NCI-H446 treated with DMSO at 0.1 percent for 48 hours (cell line): Measurements from ENCODE around the gene HPX.
A peak's percentile ranks its signal among the peaks of the same experiment; 100 is the strongest.

ENCODE experiments used
- DNase-seq: peaks from one replicate; lab custom pipeline; 2025; lab: John Stamatoyannopoulos, UW

The HPX gene

GRCh38 chr11:6440906-6441358, at the start of gene HPX:
Gene HPX, minus strand, starts transcription at chr11:6440987. Its CDS starts 24 bp downstream, at chr11:6440963.
- no peak for DNase-seq

GRCh38 chr11:6489306-6489705, 48.5 kb upstream of the HPX start:
- DNase-seq: no peak

- DNase-seq: no peak
Observed at GRCh38 chr11:6488821-6489220, 48.0 kb upstream of the HPX start.

GRCh38 chr11:6488342-6488741, 47.6 kb upstream of the HPX start:
- no peak for DNase-seq

GRCh38 chr11:6486938-6487337, 46.2 kb upstream of the HPX start:
- no peak for DNase-seq

GRCh38 chr11:6486256-6486655, 45.5 kb upstream of the HPX start:
- DNase-seq: no peak

GRCh38 chr11:6485661-6486060, 44.9 kb upstream of the HPX start:
- DNase-seq: no peak

- no peak for DNase-seq
Observed at GRCh38 chr11:6483015-6483414, 42.2 kb upstream of the HPX start.

- no peak for DNase-seq
Observed at GRCh38 chr11:6482441-6482840, 41.7 kb upstream of the HPX start.

- no peak for DNase-seq
Observed at GRCh38 chr11:6481924-6482275, 41.1 kb upstream of the HPX start.

GRCh38 chr11:6481012-6481923, 40.5 kb upstream of the HPX start, which contains the start of the genes ARFIP2 and TIMM10B:
Gene ARFIP2, minus strand, starts transcription at chr11:6481331. Its CDS starts 910 bp downstream, at chr11:6480421.
Gene TIMM10B, plus strand, starts transcription at chr11:6481501. Its CDS starts 16 bp downstream, at chr11:6481517.
- peak; percentile 95 for DNase-seq

GRCh38 chr11:6480299-6480914, 39.6 kb upstream of the HPX start:
- no peak for DNase-seq

- no peak for DNase-seq
Observed at GRCh38 chr11:6476571-6476970, 35.8 kb upstream of the HPX start.

GRCh38 chr11:6475936-6476335, 35.1 kb upstream of the HPX start:
- DNase-seq: no peak

- DNase-seq: no peak
Observed at GRCh38 chr11:6474806-6475500, 34.2 kb upstream of the HPX start.

GRCh38 chr11:6474413-6474792, 33.6 kb upstream of the HPX start:
- DNase-seq: no peak

GRCh38 chr11:6473451-6474412, 32.9 kb upstream of the HPX start, which contains the start of gene TRIM3:
Gene TRIM3, minus strand, starts transcription at chr11:6473941. Its CDS starts 8,246 bp downstream, at chr11:6465695.
- peak; percentile 63 for DNase-seq

- DNase-seq: no peak
Observed at GRCh38 chr11:6472934-6473333, 32.1 kb upstream of the HPX start.

- DNase-seq: no peak
Observed at GRCh38 chr11:6469599-6469998, 28.8 kb upstream of the HPX start.

- peak; percentile 40 for DNase-seq
Observed at GRCh38 chr11:6468712-6469495, 28.1 kb upstream of the HPX start.

- DNase-seq: no peak
Observed at GRCh38 chr11:6459099-6459450, 18.3 kb upstream of the HPX start.
